GM19351 (cell line): Measurements from ENCODE around the gene PSG7.
"Not testable (repeated sequence)": the region's sequence is repeated elsewhere in the genome, so short reads cannot be mapped to it uniquely, and the experiment has no call there.

Source experiments
- ATAC-seq: cut with Tn5 transposase; IDR thresholded peaks from one replicate; pipeline ENCODE4 v1.9.1; 2021; ENCODE audit warnings: mild to moderate bottlenecking, moderate library complexity; ENCODE audit not compliant: unreplicated experiment

The PSG7 gene

DNA sequence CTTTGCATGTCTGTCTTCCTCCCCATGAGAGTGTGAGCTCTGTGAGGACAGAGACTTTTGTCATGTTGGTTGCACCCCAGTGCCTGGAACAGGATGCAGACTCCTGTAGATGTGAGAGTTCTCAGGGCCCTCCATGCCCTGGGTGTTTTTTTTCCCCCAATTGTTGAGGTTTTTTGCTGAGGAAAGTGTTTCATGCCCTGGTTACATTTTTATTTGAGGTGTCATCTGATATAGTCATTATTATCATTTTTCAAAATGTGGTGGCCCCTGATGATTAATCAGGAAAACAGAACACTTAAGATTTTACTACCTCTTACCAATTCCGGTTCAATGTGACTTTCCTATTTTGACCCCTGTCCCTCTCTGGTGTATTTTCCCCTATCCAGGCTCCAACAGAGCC, 20.1 kb downstream of the PSG7 start:
- not testable (repeated sequence) for ATAC-seq

DNA sequence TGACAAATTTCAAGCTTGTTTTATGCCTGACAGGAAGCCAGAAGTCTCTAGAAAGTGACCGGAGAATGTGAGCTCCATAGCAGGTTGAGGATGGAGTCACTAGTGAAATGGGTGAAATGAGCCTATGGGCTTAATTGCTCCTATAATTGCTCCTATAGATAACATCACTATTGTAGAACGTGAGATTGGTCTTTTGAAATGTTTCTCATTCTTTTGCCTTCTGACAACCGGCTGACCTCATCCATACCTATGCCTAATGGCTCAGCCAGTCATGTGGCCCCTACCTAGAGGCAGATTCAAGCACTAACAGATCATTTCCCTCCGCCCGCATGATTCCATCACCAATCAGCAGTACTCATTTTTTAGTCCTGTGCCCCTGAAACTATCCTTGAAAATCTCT, 23.5 kb downstream of the PSG7 start:
- ATAC-seq: not testable (repeated sequence)

DNA sequence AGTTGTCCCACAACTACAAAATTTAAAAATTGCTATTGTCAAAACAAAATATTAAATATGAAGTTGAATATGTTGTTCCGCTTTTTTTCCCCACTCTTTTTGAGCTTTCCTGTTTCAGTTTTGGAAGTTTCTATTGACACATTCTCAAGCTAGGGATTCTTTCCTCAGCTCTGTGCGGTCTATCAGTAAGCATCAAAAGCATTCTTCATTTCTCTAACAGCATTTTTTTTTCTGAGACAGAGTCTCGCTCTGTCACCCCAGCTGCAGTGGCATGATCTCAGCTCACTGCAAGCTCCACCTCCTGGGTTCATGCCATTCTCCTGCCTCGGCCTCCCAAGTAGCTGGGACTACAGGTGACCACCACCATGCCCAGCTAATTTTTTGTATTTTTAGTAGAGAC, 24.1 kb downstream of the PSG7 start:
- not testable (repeated sequence) for ATAC-seq

DNA sequence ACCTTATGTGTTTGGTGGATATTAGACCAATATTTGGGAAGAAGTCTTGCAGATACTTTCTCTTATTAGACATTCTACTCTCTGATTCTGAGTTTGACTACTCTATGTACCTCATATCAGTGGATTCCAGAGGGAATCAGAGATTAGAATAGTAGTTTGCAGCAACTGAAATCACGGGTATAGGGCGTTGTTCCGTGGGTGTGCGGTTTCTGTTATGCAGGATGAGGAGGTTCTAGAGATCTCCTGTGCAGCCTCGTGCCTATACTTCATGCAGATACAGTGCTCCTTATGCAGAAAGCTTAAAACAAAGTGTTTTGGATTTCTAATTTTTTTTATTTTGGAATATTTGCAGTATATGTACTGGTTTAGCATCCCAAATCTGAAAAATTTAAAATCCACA, 25.3 kb downstream of the PSG7 start:
- ATAC-seq: not testable (repeated sequence)

DNA sequence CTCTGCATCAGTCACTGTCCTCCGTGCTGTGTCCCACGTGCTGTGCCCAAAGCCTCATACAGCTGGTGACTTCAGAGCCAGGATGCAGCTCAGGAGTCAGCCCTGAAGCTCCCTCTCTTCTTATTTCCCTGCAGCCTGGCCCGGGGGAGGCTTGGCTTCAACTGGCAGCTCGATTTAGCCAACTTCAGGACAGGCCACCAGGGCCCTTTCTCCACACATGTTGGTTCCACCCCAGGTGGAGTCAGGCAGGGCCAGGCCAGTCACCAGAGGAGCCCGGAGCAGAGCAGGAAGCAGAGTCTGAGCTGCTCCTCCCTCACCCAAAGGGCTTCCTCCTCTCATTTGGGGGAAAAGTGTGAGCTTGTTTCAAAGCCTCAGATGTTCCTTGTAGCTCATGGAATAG, 30.8 kb downstream of the PSG7 start:
- ATAC-seq: not testable (repeated sequence)

DNA sequence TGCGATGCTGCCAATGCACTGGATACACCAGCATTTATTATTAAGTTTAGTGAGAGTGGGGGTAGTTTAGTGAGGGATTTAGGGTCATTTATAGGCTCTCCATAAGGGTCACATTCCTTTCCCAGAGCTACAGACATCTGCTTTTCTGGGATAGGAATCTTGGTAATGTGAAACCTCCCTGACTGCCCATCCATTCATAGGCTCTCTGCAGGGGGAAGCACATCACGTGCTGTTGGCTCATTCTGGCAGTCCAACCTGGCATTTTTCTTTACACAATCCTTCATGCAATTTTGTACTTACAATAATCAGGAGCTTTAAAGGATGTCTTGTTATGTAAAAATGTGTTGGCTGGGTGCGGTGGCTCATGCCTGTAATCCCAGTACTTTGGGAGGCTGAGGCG, 36.4 kb downstream of the PSG7 start:
- ATAC-seq: not testable (repeated sequence)

DNA sequence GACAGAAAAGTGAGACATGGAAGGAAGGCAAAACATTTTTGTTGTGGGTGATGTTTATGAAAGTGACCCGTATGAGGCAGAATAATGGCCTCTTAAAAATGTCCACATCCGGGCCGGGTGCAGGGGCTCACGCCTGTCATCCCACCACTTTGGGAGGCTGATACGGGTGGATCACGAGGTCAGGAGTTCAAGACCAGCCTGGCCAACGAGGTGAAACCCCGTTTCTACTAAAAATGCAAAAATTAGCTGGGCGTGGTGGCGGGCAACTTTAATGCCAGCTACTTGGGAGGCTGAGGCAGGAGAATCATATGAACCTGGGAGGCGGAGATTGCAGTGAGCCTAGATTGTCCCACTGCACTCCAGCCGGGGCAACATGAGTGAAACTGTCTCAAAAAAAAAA, 37.3 kb downstream of the PSG7 start:
- ATAC-seq: not testable (repeated sequence)

DNA sequence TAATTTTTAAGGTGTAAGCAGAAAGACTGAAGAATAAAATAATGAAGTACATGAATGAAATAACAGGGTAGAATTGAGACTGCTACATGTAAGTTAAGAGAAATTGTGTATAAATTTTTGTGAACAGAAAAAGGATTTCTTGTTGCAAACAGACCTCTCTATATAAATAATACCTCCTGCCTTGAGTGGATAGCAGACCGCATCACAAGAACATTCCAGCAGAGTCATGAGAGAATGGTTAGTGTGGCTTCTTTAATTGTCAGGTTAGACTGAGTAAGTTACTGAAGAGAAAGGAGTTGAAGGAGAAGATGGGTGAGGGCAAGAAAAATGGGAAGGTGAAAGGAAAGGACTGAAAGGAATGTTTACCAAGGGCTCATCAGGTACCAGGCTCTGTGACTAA, 37.9 kb downstream of the PSG7 start:
- ATAC-seq: not testable (repeated sequence)

DNA sequence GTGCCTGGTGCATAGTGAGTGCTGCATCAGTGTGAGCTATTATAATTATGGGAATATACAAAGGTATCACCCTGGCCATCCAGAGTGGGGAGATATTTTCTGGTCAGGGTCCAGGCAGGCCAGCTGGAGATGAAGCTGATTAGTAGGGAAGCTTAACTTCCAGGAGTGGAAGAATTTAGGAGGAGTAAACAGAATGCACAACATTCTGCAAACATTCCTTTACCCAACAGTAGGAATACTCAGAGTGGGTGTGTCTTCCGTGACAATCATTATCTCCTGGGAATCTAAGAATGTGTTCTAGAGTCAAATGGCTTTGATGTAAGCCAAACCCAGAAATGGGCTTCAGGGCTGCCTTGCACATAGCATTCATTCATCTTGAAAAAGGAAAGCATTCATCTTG, 38.4 kb downstream of the PSG7 start:
- not testable (repeated sequence) for ATAC-seq

DNA sequence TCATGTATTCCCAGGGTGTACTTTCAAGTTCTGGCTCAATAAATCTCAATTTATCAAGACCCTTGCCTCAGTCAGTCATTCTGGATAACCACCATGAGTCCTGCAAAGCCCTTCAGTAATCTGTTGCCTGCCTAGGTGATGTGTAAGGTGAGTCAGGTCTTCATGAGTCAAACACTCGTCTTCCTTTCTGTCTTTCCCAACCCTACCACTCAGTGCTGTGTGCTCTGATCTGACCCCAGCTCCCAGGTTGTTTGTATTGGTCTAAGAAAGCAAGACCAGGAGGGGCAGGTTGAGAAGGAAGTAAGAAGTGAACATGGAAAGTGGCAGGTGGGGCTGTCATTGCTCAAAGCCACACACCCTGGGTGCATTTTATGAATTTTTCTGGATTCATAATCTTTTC, 39.3 kb downstream of the PSG7 start:
- ATAC-seq: not testable (repeated sequence)

DNA sequence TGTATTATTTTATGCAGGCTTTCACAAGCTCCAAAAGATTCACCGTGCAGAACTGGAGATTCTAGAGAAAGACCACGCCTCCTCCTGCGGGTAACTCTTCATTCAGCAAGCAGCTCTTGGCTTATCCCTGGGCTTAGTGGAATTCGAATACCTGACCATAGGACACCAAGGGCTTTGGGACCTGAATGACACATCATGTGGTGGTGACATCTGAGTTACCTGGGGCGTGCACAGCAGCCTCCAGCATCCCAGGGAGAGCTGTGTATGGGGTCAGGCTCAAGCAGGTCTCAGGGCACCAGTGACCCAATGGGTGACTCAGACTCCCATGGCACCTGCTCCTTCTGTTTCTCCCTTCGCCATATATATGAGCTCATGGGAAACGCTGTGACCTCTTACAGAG, 46.6 kb downstream of the PSG7 start:
- not testable (repeated sequence) for ATAC-seq

DNA sequence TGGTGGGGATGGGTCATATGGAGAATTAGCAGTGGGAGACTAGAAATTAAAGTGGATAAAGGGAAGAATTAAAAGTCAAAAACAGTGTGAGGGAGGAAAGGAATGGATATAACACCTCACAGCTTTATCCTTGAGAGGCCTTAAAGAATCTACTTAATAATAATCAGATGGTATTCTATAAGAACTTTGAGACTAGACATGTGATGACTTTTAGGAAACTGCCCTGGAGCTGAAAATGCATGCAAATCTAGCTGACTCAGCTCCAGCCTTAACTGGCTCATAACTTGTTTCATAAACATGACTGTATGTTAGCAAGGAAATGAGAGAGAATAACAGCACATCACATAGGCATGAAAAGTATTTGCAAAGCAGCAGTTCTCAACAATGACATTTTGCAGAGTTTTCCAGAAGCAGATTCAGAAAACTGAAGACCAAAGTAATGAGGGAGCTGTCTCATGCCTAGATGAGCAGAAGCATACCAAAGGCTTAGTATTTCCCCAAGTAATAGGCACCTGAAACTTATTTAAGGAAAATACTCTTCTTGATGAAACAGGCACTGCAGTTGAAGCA, 49.0 kb downstream of the PSG7 start:
- ATAC-seq: not testable (repeated sequence)

DNA sequence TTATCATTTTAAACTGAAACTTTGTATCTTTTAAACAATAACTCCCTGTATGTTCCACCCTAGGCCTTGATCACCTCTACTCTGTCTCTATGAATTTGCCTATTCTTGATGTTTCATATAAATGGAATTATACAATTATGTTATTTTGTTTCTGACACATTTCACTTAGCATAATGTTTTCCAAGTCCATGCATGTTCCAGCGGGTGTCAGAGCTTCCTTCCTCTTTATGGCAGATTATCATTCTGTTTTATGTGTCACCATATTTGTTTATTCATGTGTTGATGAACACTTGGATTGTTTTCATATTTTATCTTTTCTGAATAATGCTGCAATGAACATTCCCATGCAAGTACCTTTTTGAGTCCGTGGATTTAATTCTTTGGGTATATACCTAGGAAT, 54.3 kb downstream of the PSG7 start:
- not testable (repeated sequence) for ATAC-seq

DNA sequence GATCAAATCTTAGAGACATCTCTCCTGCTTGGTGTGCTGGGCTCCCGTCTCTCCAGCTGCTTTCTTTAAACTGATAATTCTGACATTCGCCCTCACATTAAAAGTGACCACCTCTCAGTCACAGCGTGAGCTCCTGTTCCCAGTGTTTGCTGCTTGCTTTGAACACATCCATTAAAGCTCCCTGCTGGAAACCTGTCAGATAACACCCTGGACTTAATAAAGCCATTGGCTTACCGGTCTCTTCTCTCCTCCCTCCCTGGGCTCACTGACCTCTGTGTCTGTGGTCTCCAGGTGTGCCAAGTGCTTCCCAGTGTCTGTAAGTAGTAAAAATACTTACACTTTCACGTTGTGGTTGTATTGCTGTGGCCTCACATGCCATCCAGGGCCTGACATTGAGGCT, 55.0 kb downstream of the PSG7 start:
- not testable (repeated sequence) for ATAC-seq

DNA sequence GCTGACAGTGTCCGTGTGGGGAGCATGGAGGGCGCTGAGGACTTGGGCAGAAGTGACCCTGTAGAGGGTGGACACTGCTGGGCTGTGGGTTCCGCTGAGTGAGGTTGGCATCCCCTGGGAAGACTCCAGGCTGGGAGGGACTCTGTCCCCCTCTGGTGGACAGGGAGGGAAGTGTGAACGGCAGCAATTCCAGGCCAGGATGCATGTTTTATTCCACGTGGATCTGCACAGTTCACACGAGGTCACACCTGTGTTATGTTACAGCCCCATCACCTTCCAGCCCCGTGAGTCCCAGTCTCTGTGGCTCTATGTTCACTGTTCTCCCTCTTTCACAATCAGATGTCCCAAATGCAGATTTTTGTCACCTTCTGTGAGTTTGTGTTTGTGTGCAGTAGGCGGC, 55.7 kb downstream of the PSG7 start:
- not testable (repeated sequence) for ATAC-seq

DNA sequence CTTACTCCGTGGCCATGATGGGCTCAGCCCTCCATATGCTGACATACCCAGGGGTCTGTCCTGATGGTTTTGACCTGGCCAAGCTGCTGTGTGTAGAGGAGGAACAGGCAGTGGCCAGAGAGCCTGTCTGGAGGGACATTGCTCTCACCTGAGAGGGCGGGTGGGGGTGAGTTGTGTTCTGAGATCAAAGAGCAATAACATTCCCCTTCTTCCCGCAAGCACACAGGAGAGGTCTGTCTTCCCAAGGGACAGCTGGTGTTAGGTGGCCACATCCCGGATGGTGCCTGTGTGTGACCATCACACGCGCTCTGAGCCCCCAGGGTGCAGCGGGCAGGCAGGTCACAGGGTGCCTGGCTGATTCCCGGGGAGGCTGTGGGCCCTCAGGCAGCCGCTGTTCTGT, 56.4 kb downstream of the PSG7 start:
- not testable (repeated sequence) for ATAC-seq

DNA sequence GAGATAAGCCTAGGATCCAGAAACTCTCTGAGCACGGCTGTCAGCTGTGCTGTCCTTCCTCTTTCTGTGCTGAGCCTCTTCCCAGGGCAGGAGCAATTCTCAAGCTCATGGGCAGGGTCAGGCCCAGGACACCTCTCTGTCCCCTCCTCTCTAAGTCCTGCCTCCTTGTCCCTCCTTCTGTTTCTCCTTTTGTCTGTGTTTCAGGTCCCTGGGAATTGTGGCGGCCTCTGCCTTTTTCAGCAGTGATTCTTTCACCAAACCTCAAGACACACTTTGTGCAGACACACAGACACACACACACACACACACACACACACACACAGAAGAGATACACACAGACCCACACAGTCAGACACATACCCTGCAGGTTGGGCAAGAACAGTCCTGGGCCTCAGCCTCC, 57.4 kb downstream of the PSG7 start, which contains the start of gene PSG1:
TSS of gene PSG1 (minus strand) at position 101 of the 400 bp plus-strand sequence. CDS start 132 bp downstream, outside the sequence.
- ATAC-seq: no peak

DNA sequence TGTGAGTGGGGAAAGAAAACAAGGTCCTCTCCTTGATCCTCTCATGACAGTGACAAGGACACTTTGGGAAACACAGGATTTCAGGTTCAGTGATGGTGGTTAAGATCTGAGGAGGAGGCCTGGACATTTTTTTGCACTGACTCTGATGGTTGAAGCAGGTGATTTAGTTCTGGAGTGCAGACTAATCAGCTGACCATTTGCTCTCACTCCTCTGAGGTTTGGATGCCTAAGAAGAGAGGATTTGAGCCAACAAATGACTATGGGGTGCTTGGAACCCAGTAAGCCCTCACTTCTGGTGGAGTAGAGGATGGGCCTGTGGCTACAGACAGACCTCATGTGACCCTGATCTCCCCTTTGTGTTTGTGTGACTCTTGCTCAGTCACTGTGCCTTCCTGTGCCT, 60.4 kb downstream of the PSG7 start:
- ATAC-seq: not testable (repeated sequence)

DNA sequence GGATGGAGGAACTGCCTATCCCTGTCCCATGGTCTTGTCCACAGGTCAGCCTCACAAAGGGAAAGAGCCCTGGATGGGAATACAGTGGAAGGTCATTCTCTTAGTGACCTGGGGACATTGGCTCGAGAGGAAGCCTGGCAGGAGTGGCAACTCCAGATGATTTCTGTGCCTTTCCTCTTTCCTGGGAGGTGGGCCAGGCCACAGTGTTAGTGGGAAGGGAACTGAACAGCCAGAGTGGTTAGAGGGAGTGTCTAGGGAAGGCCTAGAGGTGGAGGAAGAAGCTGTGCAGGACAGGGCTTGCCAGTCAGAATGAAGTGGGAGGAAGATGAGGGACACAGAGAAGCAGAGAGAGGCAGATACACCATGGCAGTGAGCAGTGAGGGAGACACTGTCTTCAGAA, 61.1 kb downstream of the PSG7 start:
- ATAC-seq: not testable (repeated sequence)

DNA sequence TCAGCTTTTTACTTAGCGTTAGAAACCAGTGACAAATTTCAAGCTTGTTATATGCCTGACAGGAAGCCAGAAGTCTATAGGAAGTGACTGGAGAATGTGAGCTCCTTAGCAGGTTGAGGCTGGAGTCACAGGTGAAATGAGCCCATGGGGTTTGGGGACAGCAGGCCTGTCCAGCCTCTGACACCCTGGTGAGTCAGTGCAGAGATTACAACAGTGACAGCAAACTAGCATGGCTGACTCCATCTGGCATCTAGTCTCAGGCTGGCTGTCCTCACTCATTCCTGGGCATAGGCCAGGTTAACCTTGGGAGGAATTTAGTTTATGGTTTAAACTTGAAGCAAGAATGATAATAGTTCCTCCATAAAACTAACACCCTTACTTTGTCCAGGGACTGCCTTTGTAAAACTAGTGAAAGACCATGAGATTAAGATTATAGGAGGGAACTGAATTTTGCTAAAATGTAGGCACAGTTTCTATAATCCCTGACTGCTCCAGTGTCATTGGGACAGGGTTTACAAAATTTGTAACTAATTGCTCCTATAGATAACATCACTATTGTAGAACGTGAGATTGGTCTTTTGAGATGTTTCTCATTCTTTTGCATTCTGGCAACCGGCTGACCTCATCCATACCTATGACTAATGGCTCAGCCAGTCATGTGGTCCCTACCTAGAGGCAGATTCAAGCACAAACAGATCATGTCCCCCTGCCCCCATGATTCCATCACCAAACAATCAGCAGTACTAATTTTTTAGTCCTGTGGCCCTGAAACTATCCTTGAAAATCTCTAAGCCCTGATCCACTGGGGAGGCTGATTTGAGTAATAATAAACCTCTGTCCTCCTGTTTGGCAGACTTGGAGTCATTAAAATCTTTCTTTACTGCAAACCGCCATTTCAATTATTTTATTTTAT, 61.9 kb downstream of the PSG7 start:
- ATAC-seq: not testable (repeated sequence)

DNA sequence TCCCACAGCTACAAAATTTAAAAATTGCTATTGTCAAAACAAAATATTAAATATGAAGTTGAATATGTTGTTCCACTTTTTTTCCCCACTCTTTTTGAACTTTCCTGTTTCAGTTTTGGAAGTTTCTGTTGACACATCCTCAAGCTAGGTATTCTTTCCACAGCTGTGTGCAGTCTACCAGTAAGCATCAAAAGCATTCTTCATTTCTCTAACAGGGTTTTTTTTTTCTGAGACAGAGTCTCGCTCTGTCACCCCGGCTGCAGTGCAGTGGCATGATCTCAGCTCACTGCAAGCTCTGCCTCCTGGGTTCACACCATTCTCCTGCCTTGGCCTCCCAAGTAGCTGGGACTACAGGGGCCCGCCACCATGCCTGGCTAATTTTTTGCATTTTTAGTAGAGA, 62.9 kb downstream of the PSG7 start:
- ATAC-seq: not testable (repeated sequence)
